Keratinocyte (primary cell): ENCODE data around the gene SOX5. TPM values are rescaled to one million over a fixed set of nuclear protein-coding genes. Genes with fewer than 3 reads are reported as not detected.

Experiments used
- DNase-seq: peaks from one replicate; pipeline ENCODE4 v3.0.0-alpha.2; 2011; ENCODE audit warnings: low read depth, missing footprints, low spot score
- FAIRE-seq: peaks from 2 replicates; lab custom pipeline; 2011; peaks lifted over from hg19 to GRCh38; lab: Jason Lieb, UNC
- H2AFZ ChIP-seq: 2 replicates; pipeline ENCODE4 v1.6.0; 2012; ENCODE audit warnings: low read length, control low read depth, inconsistent platforms; ENCODE audit not compliant: control insufficient read depth
- H3K27ac ChIP-seq: 2 replicates; pipeline ENCODE4 v1.5.1; 2011; ENCODE audit warnings: low read length; ENCODE audit not compliant: control insufficient read depth, insufficient read depth
- H3K27me3 ChIP-seq: 3 replicates; pipeline ENCODE4 v1.6.0; 2011; ENCODE audit warnings: low read length; ENCODE audit not compliant: control insufficient read depth, insufficient read depth; ENCODE audit errors: extremely low read depth
- H3K36me3 ChIP-seq, 2 experiments: 2 replicates in 1 of 2; 3 replicates in 1 of 2; pipeline ENCODE4 v1.5.1; 2011; ENCODE audit warnings: low read length in 2 of 2, mild to moderate bottlenecking in 1 of 2; ENCODE audit not compliant: control insufficient read depth in 2 of 2, insufficient read depth in 2 of 2; ENCODE audit errors: extremely low read depth in 1 of 2
- H3K4me1 ChIP-seq: 3 replicates; pipeline ENCODE4 v1.5.1; 2011; ENCODE audit warnings: low read length; ENCODE audit not compliant: control insufficient read depth, insufficient read depth; ENCODE audit errors: extremely low read depth
- H3K4me2 ChIP-seq: 3 replicates; pipeline ENCODE4 v1.6.0; 2011; ENCODE audit warnings: low read depth, low read length; ENCODE audit not compliant: control insufficient read depth, insufficient read depth; ENCODE audit errors: extremely low read depth
- H3K4me3 ChIP-seq, 3 experiments: fragments of 200-600 bp in 1 of 3; sonication (generic) in 1 of 3; 2 replicates in 2 of 3; 3 replicates in 1 of 3; pipeline ENCODE4 v1.5.1; 2011 to 2016; ENCODE audit warnings: low read length in 3 of 3, mild to moderate bottlenecking in 3 of 3, control low read depth in 2 of 3, inconsistent platforms in 1 of 3, low read depth in 1 of 3, mixed read lengths in 1 of 3, mixed run types in 1 of 3, moderate library complexity in 1 of 3; ENCODE audit not compliant: control insufficient read depth in 2 of 3, insufficient read depth in 2 of 3; ENCODE audit errors: extremely low read depth in 1 of 3
- H3K79me2 ChIP-seq: 2 replicates; pipeline ENCODE4 v1.6.0; 2012; ENCODE audit warnings: low read length; ENCODE audit not compliant: control insufficient read depth, insufficient read depth
- H3K9ac ChIP-seq: 3 replicates; pipeline ENCODE4 v1.6.0; 2011; ENCODE audit warnings: low read length; ENCODE audit not compliant: control insufficient read depth, insufficient read depth; ENCODE audit errors: extremely low read depth
- H3K9me1 ChIP-seq: 3 replicates; pipeline ENCODE4 v1.6.0; 2011; ENCODE audit warnings: low read length; ENCODE audit not compliant: control insufficient read depth, insufficient read depth; ENCODE audit errors: extremely low read depth
- H3K9me3 ChIP-seq: 2 replicates; pipeline ENCODE4 v1.5.1; 2012; ENCODE audit warnings: low read depth, low read length; ENCODE audit not compliant: control insufficient read depth
- H4K20me1 ChIP-seq: 3 replicates; pipeline ENCODE4 v1.6.0; 2011; ENCODE audit warnings: low read length; ENCODE audit not compliant: control insufficient read depth, insufficient read depth; ENCODE audit errors: extremely low read depth
- CTCF ChIP-seq, 3 experiments: IDR thresholded peaks in 1 of 3; conservative IDR thresholded peaks in 1 of 3; optimal IDR thresholded peaks in 1 of 3; 2 replicates in 2 of 3; 3 replicates in 1 of 3; pipeline versions ENCODE3 to v1.5.1; 2011; ENCODE audit warnings: low read length in 3 of 3, mild to moderate bottlenecking in 3 of 3, moderate library complexity in 2 of 3, control low read depth in 1 of 3, inconsistent platforms in 1 of 3; ENCODE audit not compliant: insufficient read depth in 2 of 3; ENCODE audit errors: extremely low read depth in 1 of 3
- EZH2 ChIP-seq: IDR thresholded peaks from one replicate; pipeline ENCODE4 v1.6.1; 2012; ENCODE audit warnings: inconsistent platforms, mild to moderate bottlenecking, low read length, moderate library complexity
- dilution Hi-C: fragments of 300-500 bp; cut with MboI; formaldehyde crosslinking; loops from one replicate; pipeline ENCODE4 v1.7.0; 2020; ENCODE audit warnings: low sequenced_read_pairs; ENCODE audit not compliant: extremely low pct_ligation_motif_present
- polyA plus RNA-seq, 5 experiments: library from polyadenylated mRNA; depleted of rRNA in 3 of 5; stranded (reverse) in 3 of 5; stranded (forward) in 1 of 5; unstranded in 1 of 5; fragments of >200 nt; gene quantifications; 1 replicate in 1 of 5; 2 replicates in 3 of 5; 3 replicates in 1 of 5; pipeline versions ENCODE4 v1.2.1 to v1.2.3, GENCODE V29; 2011 to 2012; ENCODE audit warnings: missing spikeins in 2 of 5, low read depth in 1 of 5, low replicate concordance in 1 of 5

Gene SOX5
- polyA plus RNA-seq, 1 donor (not counting 4 experiments of a cell fraction or from before 2014, with no cell fraction given), result not detected

- DNase-seq (no peak), FAIRE-seq (no peak)
- H3K9me3 ChIP-seq, result no peaks in the 10 kb centered on the region
- H3K9me1 ChIP-seq, result no peaks in the 10 kb centered on the region
- H3K27me3 ChIP-seq, result no peaks in the 10 kb centered on the region
- H3K79me2 ChIP-seq, result no peaks in the 10 kb centered on the region
- H3K27ac ChIP-seq, result no peak overlapping the region
- no peak overlapping the region for H3K9ac ChIP-seq
- no peak for TF ChIP-seq CTCF (optimal IDR thresholded peaks at IDR 0.05 in 1 of 3, IDR thresholded peaks at IDR 0.05 in 1 of 3, conservative IDR thresholded peaks at IDR 0.05 in 1 of 3; ENCODE audit: extremely low read depth in 1 of 3, insufficient read depth in 2 of 3, low read length in 3 of 3)
- no peak for TF ChIP-seq EZH2
- no peak overlapping the region for H3K4me3 ChIP-seq
- H3K4me1 ChIP-seq, result no peaks in the 10 kb centered on the region
- H3K36me3 ChIP-seq, result no peaks in the 10 kb centered on the region
- dilution Hi-C loops, result no loop called here
- H3K4me2 ChIP-seq, result no peak overlapping the region
- no peaks in the 10 kb centered on the region for H4K20me1 ChIP-seq
- no peak overlapping the region for H2AFZ ChIP-seq
These were observed 268.2 kb downstream of the SOX5 start for GRCh38 chr12:23681237-23681636.

- H3K9me3 ChIP-seq, result no peaks in the 10 kb centered on the region
- no peak overlapping the region for H3K27ac ChIP-seq
- no peak overlapping the region for H2AFZ ChIP-seq
- DNase-seq (no peak), FAIRE-seq (no peak)
- H4K20me1 ChIP-seq, result no peaks in the 10 kb centered on the region
- no peak overlapping the region for H3K9ac ChIP-seq
- H3K36me3 ChIP-seq, result no peaks in the 10 kb centered on the region
- no peaks in the 10 kb centered on the region for H3K4me1 ChIP-seq
- H3K4me3 ChIP-seq, result no peak overlapping the region
- no peak overlapping the region for H3K4me2 ChIP-seq
- H3K79me2 ChIP-seq, result no peaks in the 10 kb centered on the region
- dilution Hi-C loops, result no loop called here
- TF ChIP-seq EZH2 (no peak), CTCF (optimal IDR thresholded peaks at IDR 0.05 in 1 of 3, IDR thresholded peaks at IDR 0.05 in 1 of 3, conservative IDR thresholded peaks at IDR 0.05 in 1 of 3; ENCODE audit: extremely low read depth in 1 of 3, insufficient read depth in 2 of 3, low read length in 3 of 3) (no peak)
- H3K27me3 ChIP-seq, result no peaks in the 10 kb centered on the region
- no peaks in the 10 kb centered on the region for H3K9me1 ChIP-seq
These were observed 275.4 kb downstream of the SOX5 start for GRCh38 chr12:23674064-23674463.
